WERI-Rb-1 (cell line): ENCODE measurements around the gene HBD.

Experiments used
- DNase-seq: peaks from one replicate; pipeline ENCODE4 v3.0.0-alpha.2; 2020
- H3K27ac ChIP-seq: fragments of 250-450 bp; sonication (Bioruptor Pico); 2 replicates; pipeline ENCODE4 v1.5.1; 2020; ENCODE audit warnings: mild to moderate bottlenecking, moderate library complexity
- H3K27me3 ChIP-seq: fragments of 250-450 bp; sonication (Bioruptor Pico); 2 replicates; pipeline ENCODE4 v1.5.1; 2021; ENCODE audit warnings: mild to moderate bottlenecking, low read depth, moderate library complexity; ENCODE audit not compliant: insufficient read depth, severe bottlenecking
- H3K36me3 ChIP-seq: fragments of 250-450 bp; sonication (Bioruptor Pico); 2 replicates; pipeline ENCODE4 v1.5.1; 2020; ENCODE audit warnings: mild to moderate bottlenecking, moderate library complexity
- H3K4me3 ChIP-seq: 2 replicates; pipeline ENCODE4 v1.5.1; 2011; ENCODE audit warnings: low read depth, mild to moderate bottlenecking, control low read depth, low read length
- H3K9me3 ChIP-seq: fragments of 250-450 bp; sonication (Bioruptor Pico); 2 replicates; pipeline ENCODE4 v1.5.1; 2021; ENCODE audit warnings: mild to moderate bottlenecking, moderate library complexity; ENCODE audit not compliant: severe bottlenecking
- TF ChIP-seq, protein P1 (sequence below): IDR thresholded peaks from 2 replicates; pipeline ENCODE4 v1.5.1; 2011; ENCODE audit warnings: low read depth, mild to moderate bottlenecking, control low read depth, inconsistent platforms, low read length

Gene HBD

GRCh38 chr11:5233307-5233706 is 976 bp downstream of the HBD start:
- Histone ChIP-seq H3K27ac (no peak overlapping the region), H3K27me3 (peaks cover 48% of the 10 kb centered on the region), H3K4me3 (no peak overlapping the region), H3K36me3 (no peaks in the 10 kb centered on the region), H3K9me3 (no peaks in the 10 kb centered on the region)
- DNase-seq: no peak
- TF ChIP-seq, protein P1, sequence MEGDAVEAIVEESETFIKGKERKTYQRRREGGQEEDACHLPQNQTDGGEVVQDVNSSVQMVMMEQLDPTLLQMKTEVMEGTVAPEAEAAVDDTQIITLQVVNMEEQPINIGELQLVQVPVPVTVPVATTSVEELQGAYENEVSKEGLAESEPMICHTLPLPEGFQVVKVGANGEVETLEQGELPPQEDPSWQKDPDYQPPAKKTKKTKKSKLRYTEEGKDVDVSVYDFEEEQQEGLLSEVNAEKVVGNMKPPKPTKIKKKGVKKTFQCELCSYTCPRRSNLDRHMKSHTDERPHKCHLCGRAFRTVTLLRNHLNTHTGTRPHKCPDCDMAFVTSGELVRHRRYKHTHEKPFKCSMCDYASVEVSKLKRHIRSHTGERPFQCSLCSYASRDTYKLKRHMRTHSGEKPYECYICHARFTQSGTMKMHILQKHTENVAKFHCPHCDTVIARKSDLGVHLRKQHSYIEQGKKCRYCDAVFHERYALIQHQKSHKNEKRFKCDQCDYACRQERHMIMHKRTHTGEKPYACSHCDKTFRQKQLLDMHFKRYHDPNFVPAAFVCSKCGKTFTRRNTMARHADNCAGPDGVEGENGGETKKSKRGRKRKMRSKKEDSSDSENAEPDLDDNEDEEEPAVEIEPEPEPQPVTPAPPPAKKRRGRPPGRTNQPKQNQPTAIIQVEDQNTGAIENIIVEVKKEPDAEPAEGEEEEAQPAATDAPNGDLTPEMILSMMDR: no peak

DNA sequence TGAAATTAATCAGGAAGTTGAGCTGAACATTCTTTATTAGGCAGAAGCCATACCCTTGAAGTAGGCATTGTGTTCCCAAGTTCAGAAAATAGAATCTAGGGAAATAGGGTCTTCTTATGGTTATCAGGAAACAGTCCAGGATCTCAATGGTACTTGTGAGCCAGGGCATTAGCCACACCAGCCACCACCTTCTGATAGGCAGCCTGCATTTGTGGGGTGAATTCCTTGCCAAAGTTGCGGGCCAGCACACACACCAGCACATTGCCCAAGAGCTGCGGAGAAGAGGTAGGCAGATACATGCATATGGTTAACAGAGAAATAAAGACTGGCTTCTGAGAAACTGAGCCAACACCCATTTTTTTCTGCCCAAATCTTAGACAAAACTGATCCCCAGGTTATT is 1.5 kb downstream of the HBD start:
- no peak for DNase-seq

GRCh38 chr11:5232176-5232575 is 2.1 kb downstream of the HBD start:
- Histone ChIP-seq H3K36me3 (no peaks in the 10 kb centered on the region), H3K4me3 (no peak overlapping the region)

More for the DNA sequence above, 1.5 kb downstream of the HBD start:
- TF ChIP-seq, protein P1: no peak
- Histone ChIP-seq H3K27ac (no peak overlapping the region), H3K9me3 (no peaks in the 10 kb centered on the region), H3K4me3 (no peak overlapping the region), H3K27me3 (peaks cover 52% of the 10 kb centered on the region), H3K36me3 (no peaks in the 10 kb centered on the region)

GRCh38 chr11:5231111-5231510 is 3.2 kb downstream of the HBD start:
- H3K36me3 ChIP-seq: no peaks in the 10 kb centered on the region
- no peak overlapping the region for H3K27ac ChIP-seq
- H3K27me3 ChIP-seq: peaks cover 48% of the 10 kb centered on the region
- no peaks in the 10 kb centered on the region for H3K9me3 ChIP-seq
- TF ChIP-seq, protein P1: no peak
- H3K4me3 ChIP-seq: no peak overlapping the region
- DNase-seq: no peak

More at GRCh38 chr11:5232176-5232575, 2.1 kb downstream of the HBD start:
- Histone ChIP-seq H3K27ac (no peak overlapping the region), H3K9me3 (no peaks in the 10 kb centered on the region), H3K27me3 (peaks cover 55% of the 10 kb centered on the region)
- TF ChIP-seq, protein P1: no peak
- no peak for DNase-seq

DNA sequence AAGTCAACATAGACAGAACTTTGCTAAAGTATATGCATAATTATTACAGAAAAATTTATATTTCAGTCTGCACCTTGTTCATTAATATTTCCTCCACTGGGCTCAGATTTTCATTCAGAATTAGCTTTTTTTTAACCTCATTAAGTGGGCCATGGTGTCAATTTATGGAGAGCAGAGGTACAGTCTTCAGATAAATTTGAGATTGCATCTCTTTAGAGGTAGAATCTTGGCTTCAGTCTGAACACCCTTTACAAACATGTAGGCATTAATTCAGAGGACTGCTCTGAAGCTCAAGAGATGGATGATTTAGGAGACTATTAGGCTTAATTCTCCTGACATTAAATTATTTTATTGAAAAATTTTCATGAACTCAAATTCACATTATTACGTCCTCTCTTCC is 4.0 kb downstream of the HBD start:
- no peaks in the 10 kb centered on the region for H3K9me3 ChIP-seq
- TF ChIP-seq, protein P1: no peak

GRCh38 chr11:5229796-5230195 is 4.5 kb downstream of the HBD start:
- TF ChIP-seq, protein P1: no peak
- Histone ChIP-seq H3K27me3 (peaks cover 44% of the 10 kb centered on the region), H3K36me3 (no peaks in the 10 kb centered on the region), H3K4me3 (no peak overlapping the region), H3K27ac (no peak overlapping the region), H3K9me3 (no peaks in the 10 kb centered on the region)
- DNase-seq: no peak

More for the DNA sequence above, 4.0 kb downstream of the HBD start:
- H3K27ac ChIP-seq: no peak overlapping the region
- no peak overlapping the region for H3K4me3 ChIP-seq
- DNase-seq: no peak
- H3K36me3 ChIP-seq: no peaks in the 10 kb centered on the region
- H3K27me3 ChIP-seq: peaks cover 46% of the 10 kb centered on the region
